22Rv1 (cell line): ENCODE results near the gene GRM7.

Source experiments
- H3K27ac ChIP-seq: fragments of 450-650 bp; 2 replicates; pipeline ENCODE4 v1.5.1; 2017
- CTCF ChIP-seq: fragments of 450-650 bp; IDR thresholded peaks from 2 replicates; pipeline ENCODE4 v1.5.1; 2017; ENCODE audit warnings: mild to moderate bottlenecking
- ZFX ChIP-seq: fragments of 450-650 bp; IDR thresholded peaks from 2 replicates; pipeline ENCODE4 v1.6.1; 2017; ENCODE audit warnings: antibody characterized with exemption, borderline replicate concordance

Gene GRM7

GRCh38 chr3:7721869-7722268 lies 861.0 kb downstream of the GRM7 start:
- TF ChIP-seq CTCF (no peak), ZFX (no peak)
- H3K27ac ChIP-seq = no peak overlapping the region

GRCh38 chr3:7728566-7729519 lies 867.9 kb downstream of the GRM7 start:
- no peak overlapping the region for H3K27ac ChIP-seq
- no peak for TF ChIP-seq CTCF

GRCh38 chr3:7733933-7734332 lies 873.0 kb downstream of the GRM7 start:
- TF ChIP-seq CTCF = no peak
- TF ChIP-seq ZFX = no peak
- H3K27ac ChIP-seq = no peak overlapping the region

GRCh38 chr3:7734456-7734855 lies 873.5 kb downstream of the GRM7 start:
- no peak overlapping the region for H3K27ac ChIP-seq
- no peak for TF ChIP-seq CTCF
- no peak for TF ChIP-seq ZFX

GRCh38 chr3:7737263-7737662 lies 876.3 kb downstream of the GRM7 start:
- no peak for TF ChIP-seq ZFX
- no peak for TF ChIP-seq CTCF
- no peak overlapping the region for H3K27ac ChIP-seq

GRCh38 chr3:7739754-7740153 lies 878.8 kb downstream of the GRM7 start:
- TF ChIP-seq ZFX (no peak), CTCF (no peak)
- no peak overlapping the region for H3K27ac ChIP-seq

- TF ChIP-seq CTCF (no peak), ZFX (no peak)
- no peak overlapping the region for H3K27ac ChIP-seq
These were observed 879.5 kb downstream of the GRM7 start for GRCh38 chr3:7740458-7740857.
